22Rv1 (cell line): ENCODE data around the gene AUTS2.

ENCODE experiments used
- ZFX ChIP-seq: fragments of 450-650 bp; IDR thresholded peaks from 2 replicates; pipeline ENCODE4 v1.6.1; 2017; ENCODE audit warnings: antibody characterized with exemption, borderline replicate concordance
- TF ChIP-seq, protein P1 (sequence below): fragments of 450-650 bp; IDR thresholded peaks from 2 replicates; pipeline ENCODE4 v1.5.1; 2017; ENCODE audit warnings: mild to moderate bottlenecking

DNA sequence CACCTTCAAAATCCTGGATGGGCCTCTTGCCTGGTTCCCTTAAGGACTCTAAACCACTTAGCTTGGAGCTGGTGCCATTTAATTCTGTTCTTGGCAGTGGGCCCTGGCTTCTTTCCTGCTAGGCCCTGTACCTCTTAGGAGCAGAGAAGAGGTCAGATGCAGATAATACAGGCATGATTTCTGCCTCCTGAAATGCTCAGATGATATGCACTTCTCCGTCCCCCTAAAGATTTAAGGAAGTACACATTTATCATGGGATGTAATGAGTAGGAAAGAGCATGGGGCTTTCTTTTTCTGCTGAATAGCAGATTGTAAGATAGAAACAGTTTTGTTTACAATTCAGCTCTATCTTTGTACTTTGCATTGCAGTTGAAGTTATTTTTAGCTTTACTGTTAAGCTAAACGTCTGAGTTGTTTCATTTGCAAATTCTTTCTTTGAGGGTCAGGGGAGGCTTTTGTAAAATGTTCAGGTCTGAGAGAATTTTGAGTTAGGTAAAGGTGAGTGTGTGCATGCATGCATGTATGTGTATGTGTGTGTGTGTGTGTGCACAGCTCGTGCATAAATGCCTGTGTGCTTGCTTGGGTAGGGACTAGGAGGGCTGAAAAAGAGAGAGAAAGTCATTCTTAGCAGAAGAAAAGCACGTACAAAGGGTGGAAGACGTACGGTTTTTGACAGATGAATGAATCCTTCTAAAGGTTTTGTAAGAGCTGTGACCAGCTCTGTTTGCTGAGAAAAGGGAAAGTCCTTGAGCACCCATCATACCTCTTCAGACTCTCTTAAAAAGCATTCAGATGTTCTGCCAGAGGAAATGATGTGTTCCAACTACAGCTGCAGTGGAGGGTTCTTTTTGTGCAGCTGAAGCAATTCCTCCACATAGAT lies 364.2 kb downstream of the AUTS2 start:
- TF ChIP-seq, protein P1, sequence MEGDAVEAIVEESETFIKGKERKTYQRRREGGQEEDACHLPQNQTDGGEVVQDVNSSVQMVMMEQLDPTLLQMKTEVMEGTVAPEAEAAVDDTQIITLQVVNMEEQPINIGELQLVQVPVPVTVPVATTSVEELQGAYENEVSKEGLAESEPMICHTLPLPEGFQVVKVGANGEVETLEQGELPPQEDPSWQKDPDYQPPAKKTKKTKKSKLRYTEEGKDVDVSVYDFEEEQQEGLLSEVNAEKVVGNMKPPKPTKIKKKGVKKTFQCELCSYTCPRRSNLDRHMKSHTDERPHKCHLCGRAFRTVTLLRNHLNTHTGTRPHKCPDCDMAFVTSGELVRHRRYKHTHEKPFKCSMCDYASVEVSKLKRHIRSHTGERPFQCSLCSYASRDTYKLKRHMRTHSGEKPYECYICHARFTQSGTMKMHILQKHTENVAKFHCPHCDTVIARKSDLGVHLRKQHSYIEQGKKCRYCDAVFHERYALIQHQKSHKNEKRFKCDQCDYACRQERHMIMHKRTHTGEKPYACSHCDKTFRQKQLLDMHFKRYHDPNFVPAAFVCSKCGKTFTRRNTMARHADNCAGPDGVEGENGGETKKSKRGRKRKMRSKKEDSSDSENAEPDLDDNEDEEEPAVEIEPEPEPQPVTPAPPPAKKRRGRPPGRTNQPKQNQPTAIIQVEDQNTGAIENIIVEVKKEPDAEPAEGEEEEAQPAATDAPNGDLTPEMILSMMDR: no peak
- TF ChIP-seq ZFX: no peak
